WTC11 (cell line): Measurements from ENCODE around the gene PLD1. TPM values are rescaled to one million over a fixed set of nuclear protein-coding genes. Genes with fewer than 3 reads are reported as not detected.

ENCODE experiments used
- ATAC-seq: fragments of 200-7000 bp; cut with Tn5 transposase; 2 replicates; pipeline ENCODE4 v1.10.0; 2021; ENCODE audit warnings: mild to moderate bottlenecking, moderate library complexity
- CTCF ChIA-PET: fragments of 300-600 bp; sonication (Branson Sonifier 250); formaldehyde crosslinking; loops from one replicate; lab custom pipeline; 2021; ENCODE audit warnings: antibody characterized with exemption; lab: Charles Lee
- POLR2A ChIA-PET: fragments of 350-600 bp; sonication (Branson Sonifier 250); formaldehyde crosslinking; loops from one replicate; lab custom pipeline; 2021; ENCODE audit warnings: antibody characterized with exemption; lab: Charles Lee
- DNase-seq: peaks from one replicate; pipeline ENCODE4 v3.0.0; 2021; ENCODE audit warnings: low spot score
- H3K27ac Mint-ChIP-seq: 2 replicates; pipeline ENCODE4 v1.8.0; 2021; ENCODE audit warnings: mixed read lengths
- H3K27me3 Mint-ChIP-seq: 2 replicates; pipeline ENCODE4 v1.8.0; 2021; ENCODE audit warnings: low read depth, mild to moderate bottlenecking, moderate library complexity, mixed read lengths
- H3K36me3 Mint-ChIP-seq: 2 replicates; pipeline ENCODE4 v1.8.0; 2021; ENCODE audit warnings: mixed read lengths
- H3K4me1 Mint-ChIP-seq: 2 replicates; pipeline ENCODE4 v1.8.0; 2022; ENCODE audit warnings: mixed read lengths
- H3K4me3 Mint-ChIP-seq: 2 replicates; pipeline ENCODE4 v1.8.0; 2021; ENCODE audit warnings: mild to moderate bottlenecking, moderate library complexity, mixed read lengths
- H3K9me3 Mint-ChIP-seq: 2 replicates; pipeline ENCODE4 v1.8.0; 2021; ENCODE audit warnings: mixed read lengths
- AFF4 ChIP-seq: sonication (generic); formaldehyde crosslinking; IDR thresholded peaks from 2 replicates; pipeline ENCODE4 v1.8.1; 2023; ENCODE audit warnings: mild to moderate bottlenecking, missing genetic modification reagents, borderline replicate concordance
- AR ChIP-seq: fragments of 250-450 bp; sonication (Bioruptor Pico); IDR thresholded peaks from 2 replicates; pipeline ENCODE4 v1.9.0; 2021; ENCODE audit warnings: mild to moderate bottlenecking
- ATF2 ChIP-seq: sonication (generic); formaldehyde crosslinking; IDR thresholded peaks from 2 replicates; pipeline ENCODE4 v1.8.1; 2022; ENCODE audit warnings: low read depth, missing genetic modification reagents, borderline replicate concordance
- CBFB ChIP-seq: sonication (generic); formaldehyde crosslinking; IDR thresholded peaks from 2 replicates; pipeline ENCODE4 v1.8.1; 2022; ENCODE audit warnings: mild to moderate bottlenecking, low read depth, missing genetic modification reagents
- CDX4 ChIP-seq: fragments of 250-450 bp; sonication (Bioruptor Pico); IDR thresholded peaks from 2 replicates; pipeline ENCODE4 v1.9.0; 2021; ENCODE audit warnings: moderate library complexity, mild to moderate bottlenecking, inconsistent platforms, borderline replicate concordance
- ELF4 ChIP-seq: sonication (generic); formaldehyde crosslinking; IDR thresholded peaks from 2 replicates; pipeline ENCODE4 v1.8.1; 2022; ENCODE audit warnings: low read depth, mild to moderate bottlenecking, moderate library complexity, missing genetic modification reagents
- ETV6 ChIP-seq: sonication (generic); formaldehyde crosslinking; IDR thresholded peaks from 2 replicates; pipeline ENCODE4 v1.8.1; 2022; ENCODE audit warnings: mild to moderate bottlenecking, missing genetic modification reagents
- JAZF1 ChIP-seq: fragments of 250-450 bp; sonication (Bioruptor Pico); IDR thresholded peaks from 2 replicates; pipeline ENCODE4 v1.9.0; 2021; ENCODE audit warnings: moderate library complexity, mild to moderate bottlenecking, inconsistent platforms
- KAT7 ChIP-seq: sonication (generic); formaldehyde crosslinking; IDR thresholded peaks from 2 replicates; pipeline ENCODE4 v1.8.1; 2023; ENCODE audit warnings: missing genetic modification reagents, mild to moderate bottlenecking, borderline replicate concordance
- MYBL2 ChIP-seq: sonication (generic); formaldehyde crosslinking; IDR thresholded peaks from 2 replicates; pipeline ENCODE4 v1.8.1; 2023; ENCODE audit warnings: mild to moderate bottlenecking, moderate library complexity, missing genetic modification reagents
- PRRX2 ChIP-seq: fragments of 250-450 bp; sonication (Bioruptor Pico); IDR thresholded peaks from 2 replicates; pipeline ENCODE4 v1.8.0; 2021; ENCODE audit warnings: mild to moderate bottlenecking
- SP1 ChIP-seq: sonication (generic); formaldehyde crosslinking; conservative IDR thresholded peaks from 2 replicates; pipeline ENCODE4 v1.8.1; 2022; ENCODE audit warnings: missing genetic modification reagents
- ZNF512 ChIP-seq: sonication (generic); formaldehyde crosslinking; IDR thresholded peaks from 2 replicates; pipeline ENCODE4 v1.8.1; 2022; ENCODE audit warnings: missing genetic modification reagents, borderline replicate concordance
- total RNA-seq: library from RNA; stranded (reverse); gene quantifications from 3 replicates; pipeline ENCODE4 v1.2.3, GENCODE V29; 2021
- TF ChIP-seq, protein P1 (sequence below): sonication (generic); formaldehyde crosslinking; conservative IDR thresholded peaks from 2 replicates; pipeline ENCODE4 v1.8.1; 2023; ENCODE audit warnings: mild to moderate bottlenecking, low read depth, missing genetic modification reagents, moderate library complexity

PLD1 gene
- total RNA-seq, 1 experiment from 2014 or later: 4.0 TPM

DNA sequence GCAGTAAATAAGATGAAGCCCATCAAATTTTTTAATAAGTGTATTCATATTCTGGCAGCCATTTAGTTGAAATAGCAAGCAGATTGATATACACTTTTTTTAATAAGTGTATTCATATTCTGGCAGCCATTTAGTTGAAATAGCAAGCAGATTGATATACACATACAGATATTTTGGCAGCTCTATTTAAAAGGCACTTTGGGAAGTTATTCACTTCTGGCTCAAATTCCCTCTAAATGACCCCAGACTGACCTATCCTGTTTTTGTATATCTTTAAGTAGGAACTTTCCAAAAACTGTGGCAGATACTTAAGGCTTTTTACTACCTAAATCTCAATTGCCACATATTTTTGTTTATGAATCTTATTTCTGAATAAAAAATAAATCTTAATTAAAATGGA is 122.3 kb downstream of the PLD1 start:
- no peaks in the 10 kb centered on the region for H3K4me1 Mint-ChIP-seq
- no peaks in the 10 kb centered on the region for H3K36me3 Mint-ChIP-seq
- ChIA-PET POLR2A (no interaction called here), CTCF (interaction anchor here (2.0 kb wide), 1 partner anchor 74 kb away, joined by 6 read pairs; no protein-coding TSS in a partner anchor)
- no peak overlapping the region for H3K27ac Mint-ChIP-seq
- no peaks in the 10 kb centered on the region for H3K9me3 Mint-ChIP-seq
- no peaks in the 10 kb centered on the region; the same call in 1 of the 2 replicates for H3K27me3 Mint-ChIP-seq
- ATAC-seq: no peak
- no peak overlapping the region for H3K4me3 Mint-ChIP-seq
- no peak for TF ChIP-seq CBFB (CRISPR knock-in tag)
- TF ChIP-seq ZNF512 (CRISPR knock-in tag): no peak
- TF ChIP-seq, protein P1, sequence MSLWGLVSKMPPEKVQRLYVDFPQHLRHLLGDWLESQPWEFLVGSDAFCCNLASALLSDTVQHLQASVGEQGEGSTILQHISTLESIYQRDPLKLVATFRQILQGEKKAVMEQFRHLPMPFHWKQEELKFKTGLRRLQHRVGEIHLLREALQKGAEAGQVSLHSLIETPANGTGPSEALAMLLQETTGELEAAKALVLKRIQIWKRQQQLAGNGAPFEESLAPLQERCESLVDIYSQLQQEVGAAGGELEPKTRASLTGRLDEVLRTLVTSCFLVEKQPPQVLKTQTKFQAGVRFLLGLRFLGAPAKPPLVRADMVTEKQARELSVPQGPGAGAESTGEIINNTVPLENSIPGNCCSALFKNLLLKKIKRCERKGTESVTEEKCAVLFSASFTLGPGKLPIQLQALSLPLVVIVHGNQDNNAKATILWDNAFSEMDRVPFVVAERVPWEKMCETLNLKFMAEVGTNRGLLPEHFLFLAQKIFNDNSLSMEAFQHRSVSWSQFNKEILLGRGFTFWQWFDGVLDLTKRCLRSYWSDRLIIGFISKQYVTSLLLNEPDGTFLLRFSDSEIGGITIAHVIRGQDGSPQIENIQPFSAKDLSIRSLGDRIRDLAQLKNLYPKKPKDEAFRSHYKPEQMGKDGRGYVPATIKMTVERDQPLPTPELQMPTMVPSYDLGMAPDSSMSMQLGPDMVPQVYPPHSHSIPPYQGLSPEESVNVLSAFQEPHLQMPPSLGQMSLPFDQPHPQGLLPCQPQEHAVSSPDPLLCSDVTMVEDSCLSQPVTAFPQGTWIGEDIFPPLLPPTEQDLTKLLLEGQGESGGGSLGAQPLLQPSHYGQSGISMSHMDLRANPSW (CRISPR knock-in tag): no peak
- no peak for TF ChIP-seq SP1 (CRISPR knock-in tag)
- no peak for TF ChIP-seq KAT7 (CRISPR knock-in tag)
- no peak for TF ChIP-seq CDX4 (CRISPR knock-in tag)
- no peak for TF ChIP-seq AFF4 (CRISPR knock-in tag)
- no peak for TF ChIP-seq JAZF1 (CRISPR knock-in tag)
- no peak for TF ChIP-seq ELF4 (CRISPR knock-in tag)
- no peak for TF ChIP-seq MYBL2
- TF ChIP-seq AR (CRISPR knock-in tag): no peak
- no peak for TF ChIP-seq ATF2 (CRISPR knock-in tag)
- TF ChIP-seq ETV6 (CRISPR knock-in tag): no peak
- no peak for TF ChIP-seq PRRX2 (CRISPR knock-in tag)
- no peak for DNase-seq
